Activated naive CD4-positive, alpha-beta T cell treated with Interleukin-2 at 50 U/mL for 16 hours (primary cell): ENCODE results near the gene SEC14L3.

ENCODE experiments used
- DNase-seq: peaks from one replicate; pipeline ENCODE4 v3.0.0-alpha.2; 2020

The SEC14L3 gene

GRCh38 chr22:30421695-30422480 is 49.9 kb downstream of the SEC14L3 start:
- DNase-seq, result no peak

GRCh38 chr22:30420347-30421125 is 51.3 kb downstream of the SEC14L3 start:
- no peak for DNase-seq

GRCh38 chr22:30416837-30417236 is 55.0 kb downstream of the SEC14L3 start:
- no peak for DNase-seq

GRCh38 chr22:30416403-30416802 is 55.4 kb downstream of the SEC14L3 start:
- DNase-seq, result no peak

- no peak for DNase-seq
Measured at GRCh38 chr22:30414525-30415047, 57.2 kb downstream of the SEC14L3 start.

- no peak for DNase-seq
Measured at GRCh38 chr22:30413745-30414524, 57.9 kb downstream of the SEC14L3 start.

GRCh38 chr22:30413001-30413400 is 58.8 kb downstream of the SEC14L3 start:
- DNase-seq, result no peak

- DNase-seq, result no peak
Measured at GRCh38 chr22:30411780-30412179, 60.0 kb downstream of the SEC14L3 start.
